ENCODE results near the gene UTY. TPM values are rescaled to one million over a fixed set of nuclear protein-coding genes. Genes with fewer than 3 reads are reported as not detected.

The UTY gene
- total RNA-seq, 1 experiment from 2014 or later: not detected

DNA sequence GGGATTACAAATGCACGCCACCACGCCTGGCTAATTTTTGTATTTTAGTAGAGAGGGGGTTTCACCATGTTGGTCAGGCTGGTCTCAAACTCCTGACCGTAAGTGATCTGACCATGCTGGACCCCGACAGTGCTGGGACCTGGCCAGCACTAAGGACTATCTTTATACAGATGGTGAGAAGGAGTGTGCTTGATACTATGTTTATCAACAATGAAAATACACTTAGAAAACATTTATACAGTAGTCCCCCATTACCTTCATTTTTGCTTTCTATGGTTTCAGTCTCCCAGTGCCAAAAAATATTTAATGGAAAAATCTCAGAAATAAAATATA lies 111.4 kb downstream of the UTY start:
- intact Hi-C loops (cut with micrococcal nuclease): no loop called here
- Histone ChIP-seq H3K9ac (ENCODE audit: low read length) (no peak overlapping the region), H3K9me2 (replicated peaks; ENCODE audit: low read length) (no peaks in the 10 kb centered on the region), H3K4me3 (ENCODE audit: low read length) (no peak overlapping the region), H4K20me1 (ENCODE audit: low read length) (no peaks in the 10 kb centered on the region), H3K4me2 (ENCODE audit: low read length) (no peak overlapping the region), H3K79me2 (ENCODE audit: low read length) (no peaks in the 10 kb centered on the region), H3K4me1 (ENCODE audit: insufficient read depth, low read length) (no peaks in the 10 kb centered on the region), H3K27ac (ENCODE audit: low read length) (no peak overlapping the region), H3K9me3 (ENCODE audit: low read length) (no peaks in the 10 kb centered on the region), H3K27me3 (ENCODE audit: low read length) (no peaks in the 10 kb centered on the region), H2AFZ (ENCODE audit: low read length) (no peak overlapping the region), H3K36me3 (ENCODE audit: low read depth, low read length) (no peaks in the 10 kb centered on the region), H3F3A (ENCODE audit: low read length, unreplicated experiment) (no peaks in the 10 kb centered on the region)
- no peak for TF ChIP-seq EZH2 (IDR thresholded peaks at IDR 0.05; ENCODE audit: low read length, unreplicated experiment)
- TF ChIP-seq, protein P1, sequence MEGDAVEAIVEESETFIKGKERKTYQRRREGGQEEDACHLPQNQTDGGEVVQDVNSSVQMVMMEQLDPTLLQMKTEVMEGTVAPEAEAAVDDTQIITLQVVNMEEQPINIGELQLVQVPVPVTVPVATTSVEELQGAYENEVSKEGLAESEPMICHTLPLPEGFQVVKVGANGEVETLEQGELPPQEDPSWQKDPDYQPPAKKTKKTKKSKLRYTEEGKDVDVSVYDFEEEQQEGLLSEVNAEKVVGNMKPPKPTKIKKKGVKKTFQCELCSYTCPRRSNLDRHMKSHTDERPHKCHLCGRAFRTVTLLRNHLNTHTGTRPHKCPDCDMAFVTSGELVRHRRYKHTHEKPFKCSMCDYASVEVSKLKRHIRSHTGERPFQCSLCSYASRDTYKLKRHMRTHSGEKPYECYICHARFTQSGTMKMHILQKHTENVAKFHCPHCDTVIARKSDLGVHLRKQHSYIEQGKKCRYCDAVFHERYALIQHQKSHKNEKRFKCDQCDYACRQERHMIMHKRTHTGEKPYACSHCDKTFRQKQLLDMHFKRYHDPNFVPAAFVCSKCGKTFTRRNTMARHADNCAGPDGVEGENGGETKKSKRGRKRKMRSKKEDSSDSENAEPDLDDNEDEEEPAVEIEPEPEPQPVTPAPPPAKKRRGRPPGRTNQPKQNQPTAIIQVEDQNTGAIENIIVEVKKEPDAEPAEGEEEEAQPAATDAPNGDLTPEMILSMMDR (conservative IDR thresholded peaks at IDR 0.05; ENCODE audit: low read depth, low read length): no peak
- TF ChIP-seq EZH2phosphoT487 (IDR thresholded peaks at IDR 0.05; ENCODE audit: borderline replicate concordance, low read length): no peak
- POLR2A ChIA-PET (ENCODE audit: unreplicated experiment): no interaction called here
- DNase-seq: no peak
- ATAC-seq: no peak
- CTCF ChIA-PET: no interaction called here
- no TSS peak for BruUV-seq (replicated peaks)

DNA sequence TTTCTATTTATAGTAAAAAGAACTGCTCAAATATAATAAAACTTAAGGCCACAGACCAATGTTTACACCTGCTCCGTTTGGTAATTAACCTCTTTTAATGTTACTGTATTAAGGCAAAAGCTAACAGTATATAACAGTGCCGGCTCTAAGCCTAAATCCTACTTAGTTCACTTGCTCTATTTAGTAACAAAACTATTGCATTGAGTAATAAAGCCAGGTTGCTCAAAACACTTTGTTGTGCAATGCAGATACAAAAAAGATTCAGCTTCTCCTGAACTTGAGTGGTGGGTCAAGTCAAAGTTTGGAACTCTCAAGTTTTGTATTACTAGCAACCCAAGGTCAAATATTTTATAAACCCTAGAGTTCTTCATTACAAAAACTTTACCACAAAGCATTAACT lies 116.2 kb downstream of the UTY start:
- Histone ChIP-seq H3K4me2 (ENCODE audit: low read length) (no peak overlapping the region), H3K9me3 (ENCODE audit: low read length) (no peaks in the 10 kb centered on the region), H3K36me3 (ENCODE audit: low read depth, low read length) (no peaks in the 10 kb centered on the region), H3K79me2 (ENCODE audit: low read length) (no peaks in the 10 kb centered on the region), H4K20me1 (ENCODE audit: low read length) (no peaks in the 10 kb centered on the region), H3K27me3 (ENCODE audit: low read length) (no peaks in the 10 kb centered on the region), H2AFZ (ENCODE audit: low read length) (no peak overlapping the region), H3K4me1 (ENCODE audit: insufficient read depth, low read length) (no peaks in the 10 kb centered on the region), H3K4me3 (ENCODE audit: low read length) (no peak overlapping the region), H3K9ac (ENCODE audit: low read length) (no peak overlapping the region), H3K27ac (ENCODE audit: low read length) (no peak overlapping the region), H3F3A (ENCODE audit: low read length, unreplicated experiment) (no peaks in the 10 kb centered on the region), H3K9me2 (replicated peaks; ENCODE audit: low read length) (no peaks in the 10 kb centered on the region)
- POLR2A ChIA-PET (ENCODE audit: unreplicated experiment): no interaction called here
- intact Hi-C loops (cut with micrococcal nuclease): no loop called here
- BruUV-seq (replicated peaks): no TSS peak
- DNase-seq (no peak), ATAC-seq (no peak)
- no peak for TF ChIP-seq EZH2 (IDR thresholded peaks at IDR 0.05; ENCODE audit: low read length, unreplicated experiment)
- TF ChIP-seq, protein P1 (conservative IDR thresholded peaks at IDR 0.05; ENCODE audit: low read depth, low read length): no peak
- no peak for TF ChIP-seq EZH2phosphoT487 (IDR thresholded peaks at IDR 0.05; ENCODE audit: borderline replicate concordance, low read length)
- CTCF ChIA-PET: no interaction called here

DNA sequence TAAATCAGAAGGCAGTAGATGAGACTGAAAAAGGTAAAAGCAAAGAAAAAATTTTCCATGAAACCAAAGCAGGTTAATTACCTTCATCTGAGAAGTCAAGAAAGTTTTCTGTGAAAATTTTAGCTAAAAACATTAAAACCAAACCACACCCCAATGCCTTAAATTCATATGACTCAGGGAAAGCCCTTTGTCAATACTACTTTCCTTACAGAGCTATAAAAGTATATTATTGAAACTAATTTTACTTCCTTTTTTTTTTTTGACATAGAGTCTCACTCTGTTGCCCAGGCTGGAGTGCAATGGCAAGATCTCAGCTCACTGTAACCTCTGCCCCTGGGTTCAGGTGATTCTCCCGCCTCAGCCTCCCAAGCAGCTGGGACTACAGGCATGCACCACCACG lies 117.2 kb downstream of the UTY start:
- Histone ChIP-seq H3K4me2 (ENCODE audit: low read length) (no peak overlapping the region), H2AFZ (ENCODE audit: low read length) (no peak overlapping the region)
- no TSS peak for BruUV-seq (replicated peaks)

More for the DNA sequence above, 117.2 kb downstream of the UTY start:
- Histone ChIP-seq H3K4me3 (ENCODE audit: low read length) (no peak overlapping the region), H4K20me1 (ENCODE audit: low read length) (no peaks in the 10 kb centered on the region), H3F3A (ENCODE audit: low read length, unreplicated experiment) (no peaks in the 10 kb centered on the region), H3K9me2 (replicated peaks; ENCODE audit: low read length) (no peaks in the 10 kb centered on the region), H3K4me1 (ENCODE audit: insufficient read depth, low read length) (no peaks in the 10 kb centered on the region), H3K27ac (ENCODE audit: low read length) (no peak overlapping the region), H3K36me3 (ENCODE audit: low read depth, low read length) (no peaks in the 10 kb centered on the region), H3K79me2 (ENCODE audit: low read length) (no peaks in the 10 kb centered on the region), H3K9ac (ENCODE audit: low read length) (no peak overlapping the region), H3K9me3 (ENCODE audit: low read length) (no peaks in the 10 kb centered on the region), H3K27me3 (ENCODE audit: low read length) (no peaks in the 10 kb centered on the region)
- DNase-seq: no peak
- ATAC-seq: no peak
- ChIA-PET POLR2A (ENCODE audit: unreplicated experiment) (no interaction called here), CTCF (no interaction called here)
- intact Hi-C loops (cut with micrococcal nuclease): no loop called here
- TF ChIP-seq, protein P1 (conservative IDR thresholded peaks at IDR 0.05; ENCODE audit: low read depth, low read length): no peak
- no peak for TF ChIP-seq EZH2 (IDR thresholded peaks at IDR 0.05; ENCODE audit: low read length, unreplicated experiment)

All from PC-3 (cell line).